ENCODE data around the gene MAD1L1.

- TF ChIP-seq, protein P1, sequence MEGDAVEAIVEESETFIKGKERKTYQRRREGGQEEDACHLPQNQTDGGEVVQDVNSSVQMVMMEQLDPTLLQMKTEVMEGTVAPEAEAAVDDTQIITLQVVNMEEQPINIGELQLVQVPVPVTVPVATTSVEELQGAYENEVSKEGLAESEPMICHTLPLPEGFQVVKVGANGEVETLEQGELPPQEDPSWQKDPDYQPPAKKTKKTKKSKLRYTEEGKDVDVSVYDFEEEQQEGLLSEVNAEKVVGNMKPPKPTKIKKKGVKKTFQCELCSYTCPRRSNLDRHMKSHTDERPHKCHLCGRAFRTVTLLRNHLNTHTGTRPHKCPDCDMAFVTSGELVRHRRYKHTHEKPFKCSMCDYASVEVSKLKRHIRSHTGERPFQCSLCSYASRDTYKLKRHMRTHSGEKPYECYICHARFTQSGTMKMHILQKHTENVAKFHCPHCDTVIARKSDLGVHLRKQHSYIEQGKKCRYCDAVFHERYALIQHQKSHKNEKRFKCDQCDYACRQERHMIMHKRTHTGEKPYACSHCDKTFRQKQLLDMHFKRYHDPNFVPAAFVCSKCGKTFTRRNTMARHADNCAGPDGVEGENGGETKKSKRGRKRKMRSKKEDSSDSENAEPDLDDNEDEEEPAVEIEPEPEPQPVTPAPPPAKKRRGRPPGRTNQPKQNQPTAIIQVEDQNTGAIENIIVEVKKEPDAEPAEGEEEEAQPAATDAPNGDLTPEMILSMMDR (IDR thresholded peaks at IDR 0.05) = no peak
- TF ChIP-seq POLR2A (IDR thresholded peaks at IDR 0.05) = no peak
- no peak for TF ChIP-seq EP300 (IDR thresholded peaks at IDR 0.05)
These were observed 431.8 kb downstream of the MAD1L1 start for GRCh38 chr7:1800902-1801301.
